Endothelial cell of hepatic sinusoid (primary cell): ENCODE results near the gene DAGLA.

Experiments used
- in situ Hi-C: cut with HindIII; loops from 2 replicates; pipeline ENCODE4 v1.10.0; 2017; ENCODE audit warnings: low sequenced_read_pairs

The DAGLA gene

GRCh38 chr11:61742391-61742790, 62.2 kb downstream of the DAGLA start:
- in situ Hi-C loops, result no loop called here

- in situ Hi-C loops, result no loop called here
Observed at GRCh38 chr11:61743486-61744095, 63.4 kb downstream of the DAGLA start.

- in situ Hi-C loops, result no loop called here
Observed at GRCh38 chr11:61744181-61744580, 64.0 kb downstream of the DAGLA start.

GRCh38 chr11:61744609-61745156, 64.5 kb downstream of the DAGLA start:
- in situ Hi-C loops, result no loop called here

DNA sequence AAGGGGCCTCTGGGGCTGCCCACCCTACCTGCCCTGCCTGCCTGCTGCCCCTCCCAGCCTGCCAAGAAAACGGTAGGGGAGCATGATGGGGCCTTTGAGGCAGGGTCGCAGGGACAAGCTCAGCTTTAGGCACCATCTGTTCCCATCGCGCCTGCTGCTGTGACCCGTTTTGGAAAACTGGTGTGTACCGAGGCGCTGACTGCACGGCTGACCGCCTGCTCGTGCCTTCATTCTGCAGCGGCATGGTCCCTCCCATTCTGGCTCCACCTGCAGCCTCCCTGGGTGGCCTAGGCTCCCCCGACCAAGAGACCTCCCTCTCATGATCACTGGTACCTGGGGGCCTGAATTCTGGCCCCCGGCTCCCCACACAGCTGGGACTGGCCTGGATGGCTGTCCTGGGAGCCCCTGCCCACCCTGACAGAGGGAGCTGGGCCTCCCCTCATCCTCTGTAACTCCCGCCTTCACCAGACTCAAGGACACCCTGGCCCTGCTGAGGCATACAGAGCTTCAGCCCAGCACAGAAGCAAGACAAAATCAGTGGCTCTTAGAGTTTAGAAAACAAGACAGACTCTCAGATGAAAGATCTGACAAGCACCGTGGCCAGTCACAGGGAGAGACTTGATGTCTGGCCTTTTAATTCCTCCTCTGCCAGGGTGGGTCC, 65.7 kb downstream of the DAGLA start:
- in situ Hi-C loops, result no loop called here

- in situ Hi-C loops, result no loop called here
Observed at GRCh38 chr11:61746442-61747191, 66.4 kb downstream of the DAGLA start.

GRCh38 chr11:61747192-61747966, 67.2 kb downstream of the DAGLA start:
- in situ Hi-C loops, result no loop called here

DNA sequence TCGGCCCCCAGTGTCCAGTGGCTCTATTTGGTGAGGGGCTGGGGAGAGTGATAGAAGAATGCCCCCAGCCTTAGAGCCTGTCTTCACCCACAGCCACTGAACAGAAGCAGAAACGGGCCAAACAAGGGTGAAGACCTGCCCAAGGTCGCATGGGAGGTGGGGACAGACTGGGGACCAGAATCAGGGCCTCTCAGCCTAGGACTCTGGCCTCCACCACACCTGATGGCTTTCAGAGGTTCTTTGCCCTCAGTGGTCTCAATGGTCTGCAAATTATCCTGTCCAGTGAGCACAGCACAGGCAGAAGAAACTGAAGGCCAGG, 67.7 kb downstream of the DAGLA start:
- in situ Hi-C loops, result no loop called here

DNA sequence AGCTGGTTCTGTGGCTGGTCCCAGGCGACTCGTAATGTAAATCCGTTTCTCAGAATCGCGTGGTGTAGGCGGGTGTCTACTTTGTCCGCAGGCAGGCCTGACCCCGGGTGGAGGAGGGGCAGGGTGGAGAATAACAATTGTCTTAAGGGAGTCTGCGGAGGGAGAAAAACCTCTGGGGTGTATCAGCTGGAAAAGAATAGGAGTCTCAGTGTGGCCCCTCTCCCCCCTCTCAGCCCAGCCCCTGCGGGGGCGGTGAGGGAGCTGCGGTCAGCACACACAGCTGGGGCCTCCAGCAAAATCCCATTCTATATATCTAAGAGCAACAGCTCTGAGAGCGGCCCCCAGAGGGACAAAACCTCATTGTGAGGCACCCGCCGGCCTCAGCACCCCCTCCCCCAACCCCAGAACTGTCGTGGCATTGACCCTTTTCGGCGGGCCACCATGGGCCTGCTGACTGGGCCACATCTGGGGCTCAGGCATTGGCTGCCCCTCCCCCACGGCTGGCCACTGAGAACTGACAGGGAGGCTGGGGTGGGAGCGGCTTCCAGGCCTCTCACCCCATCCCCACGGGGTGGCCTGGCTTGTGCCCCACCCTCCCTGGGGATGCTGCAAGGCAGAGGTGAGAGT, 69.5 kb downstream of the DAGLA start:
- in situ Hi-C loops, result no loop called here

DNA sequence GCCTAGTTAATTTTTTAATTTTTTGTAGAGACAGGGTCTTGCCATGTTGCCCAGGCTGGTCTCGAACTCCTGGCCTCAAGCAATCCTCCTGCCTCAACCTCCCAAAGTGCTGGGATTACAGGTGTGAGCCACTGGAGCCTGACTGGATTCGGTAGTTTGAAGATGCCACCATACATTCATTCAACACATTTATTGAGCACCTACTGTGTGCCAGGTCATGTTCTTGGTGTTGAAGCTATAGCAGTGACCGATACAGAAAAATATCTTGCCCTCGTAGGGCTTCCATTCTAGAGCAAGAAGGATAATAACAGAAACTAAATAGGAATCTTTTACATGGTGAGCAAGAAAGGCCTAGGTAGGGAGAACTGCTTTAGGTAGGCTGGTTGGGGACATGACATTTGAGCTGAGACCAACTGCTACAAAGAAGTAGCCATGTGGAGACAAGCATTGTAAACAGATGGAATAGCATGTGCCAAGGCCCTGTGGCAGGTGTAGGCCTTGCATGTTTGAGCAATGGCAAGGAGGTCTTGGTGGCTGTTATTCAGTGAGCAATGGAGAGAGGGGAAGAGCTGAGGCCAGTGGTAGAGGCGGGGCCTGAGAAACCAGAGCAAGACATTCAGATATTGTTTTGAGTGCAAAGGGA, 70.6 kb downstream of the DAGLA start:
- in situ Hi-C loops, result no loop called here

DNA sequence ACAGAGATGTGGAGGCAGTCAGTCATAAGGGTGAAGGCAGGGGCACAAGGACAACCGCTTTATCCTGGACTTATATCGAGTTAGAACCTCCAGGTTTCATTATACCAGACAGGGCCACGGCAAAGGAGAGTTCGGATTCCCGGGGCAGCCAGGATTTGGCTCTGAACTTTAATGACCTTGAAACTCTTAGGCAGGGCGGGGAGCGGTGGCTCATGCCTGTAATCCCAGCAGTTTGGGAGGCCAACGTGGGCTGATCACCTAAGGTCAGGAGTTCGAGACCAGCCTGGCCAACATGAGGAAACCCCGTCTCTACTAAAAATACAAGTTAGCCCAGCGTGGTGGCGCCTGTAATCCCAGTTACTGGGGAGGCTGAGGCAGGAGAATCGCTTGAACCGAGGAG, 71.2 kb downstream of the DAGLA start:
- in situ Hi-C loops, result no loop called here

GRCh38 chr11:61752117-61752924, 72.1 kb downstream of the DAGLA start, which contains the start of gene MYRF:
TSS of gene MYRF (plus strand) at chr11:61752636. CDS start at chr11:61752745, 109 bp downstream.
- in situ Hi-C loops, result no loop called here

DNA sequence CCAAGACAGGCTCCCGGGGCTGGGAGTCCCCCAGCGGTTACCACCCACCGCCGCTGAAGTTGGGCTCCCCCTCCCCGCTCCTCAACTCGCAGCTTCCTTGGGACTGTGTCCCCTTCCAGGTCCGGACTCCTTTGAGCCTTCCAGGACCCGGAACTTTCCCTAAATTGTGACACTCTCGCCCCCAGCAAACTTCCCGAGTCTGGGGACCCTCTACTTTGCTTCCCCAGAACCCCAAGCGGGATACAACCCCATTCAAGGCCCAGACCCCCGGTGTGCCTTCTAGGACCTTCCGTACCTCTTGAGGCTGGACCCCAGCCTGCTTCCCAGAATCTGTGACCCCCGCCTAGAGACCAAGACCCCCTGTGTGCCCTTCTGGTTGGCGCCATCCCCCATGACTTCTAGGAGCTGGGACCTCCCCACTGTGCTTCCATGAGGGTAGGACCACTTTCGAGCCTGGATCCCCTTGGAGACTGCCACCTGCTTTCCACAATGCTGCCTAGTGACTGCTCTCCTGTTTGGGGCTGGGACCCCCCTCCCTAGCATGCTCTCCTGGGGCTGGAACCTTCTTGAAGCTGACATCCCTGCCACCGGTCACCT, 72.8 kb downstream of the DAGLA start:
- in situ Hi-C loops, result no loop called here

- in situ Hi-C loops, result no loop called here
Observed at GRCh38 chr11:61753672-61754071, 73.5 kb downstream of the DAGLA start.

GRCh38 chr11:61754534-61755482, 74.6 kb downstream of the DAGLA start:
- in situ Hi-C loops, result no loop called here

DNA sequence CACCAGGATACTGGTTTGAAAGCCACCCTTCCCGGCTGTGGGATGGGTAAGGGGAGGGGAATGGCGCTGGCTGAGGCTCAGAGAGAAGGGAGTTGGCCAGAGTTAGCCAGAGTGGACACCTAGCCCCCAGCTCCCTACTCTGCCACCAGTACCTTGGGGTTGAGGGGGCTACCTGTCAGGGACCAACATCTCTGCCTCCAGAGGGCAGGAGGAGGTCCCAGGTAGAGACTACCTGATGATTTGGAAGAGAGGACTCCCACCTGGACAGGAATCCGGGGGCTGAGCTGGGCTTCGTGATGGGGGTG, 75.9 kb downstream of the DAGLA start:
- in situ Hi-C loops, result no loop called here

DNA sequence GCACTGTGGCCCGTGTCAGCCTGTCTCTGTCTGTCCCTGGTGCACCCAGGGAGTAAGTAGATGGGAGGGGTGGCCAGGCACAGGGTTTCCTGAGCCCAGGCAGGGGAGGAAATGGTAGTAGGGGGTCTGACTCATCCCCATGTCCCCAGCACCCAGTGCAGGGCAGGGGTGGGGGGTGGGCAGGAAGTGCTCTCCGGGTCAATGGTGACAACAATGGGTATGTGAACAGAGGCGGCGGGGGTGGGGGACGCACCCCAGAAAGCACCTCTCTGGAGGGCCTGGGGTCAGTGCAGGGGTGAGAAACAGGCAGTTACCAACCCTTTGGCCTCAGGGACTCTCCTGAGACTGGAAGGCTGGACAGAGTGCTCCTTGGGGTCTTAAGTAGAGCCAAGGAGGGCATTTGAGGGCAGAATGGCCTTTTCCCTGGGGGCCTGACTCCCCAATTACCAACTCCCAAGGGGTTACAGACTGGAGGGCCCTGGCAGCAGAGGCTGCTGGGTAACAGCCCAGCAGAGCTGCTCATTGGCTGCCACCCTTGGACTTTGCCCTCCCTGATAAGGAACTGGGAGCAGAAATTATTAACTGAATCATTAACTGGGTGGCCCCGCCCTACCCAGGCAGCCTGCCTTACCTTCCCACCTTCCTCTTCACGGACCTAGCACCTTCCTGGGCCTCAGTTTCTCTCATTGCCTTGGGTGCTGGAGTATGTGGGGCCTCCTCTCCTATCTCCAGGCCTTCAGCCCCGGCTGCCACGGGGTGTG, 76.4 kb downstream of the DAGLA start:
- in situ Hi-C loops, result no loop called here
